Smooth muscle cell (in vitro differentiated cells): Measurements from ENCODE around the gene EFCAB6. TPM values are rescaled to one million over a fixed set of nuclear protein-coding genes. Genes with fewer than 3 reads are reported as not detected.

Source experiments
- DNase-seq: peaks from one replicate; lab custom pipeline; 2025; ENCODE audit not compliant: unreplicated experiment; lab: John Stamatoyannopoulos, UW
- H2AFZ ChIP-seq: fragments of 200-600 bp; sonication (generic); 2 replicates; pipeline ENCODE4 v1.6.0; 2016; ENCODE audit warnings: antibody characterized with exemption, low read depth, mild to moderate bottlenecking
- H3F3A ChIP-seq: fragments of 200-600 bp; sonication (generic); 2 replicates; pipeline ENCODE4 v1.6.0; 2017; ENCODE audit warnings: antibody characterized with exemption, low read depth
- H3K27ac ChIP-seq: fragments of 200-600 bp; sonication (generic); 2 replicates; pipeline ENCODE4 v1.5.1; 2016; ENCODE audit warnings: low read depth, mild to moderate bottlenecking
- H3K27me3 ChIP-seq: fragments of 200-600 bp; sonication (generic); 2 replicates; pipeline ENCODE4 v1.6.1; 2016; ENCODE audit warnings: low read depth, mild to moderate bottlenecking
- H3K36me3 ChIP-seq: fragments of 200-600 bp; sonication (generic); 2 replicates; pipeline ENCODE4 v1.5.1; 2016; ENCODE audit warnings: low read depth
- H3K4me1 ChIP-seq: fragments of 200-600 bp; sonication (generic); 2 replicates; pipeline ENCODE4 v1.5.1; 2016; ENCODE audit warnings: low read depth
- H3K4me2 ChIP-seq: fragments of 200-600 bp; sonication (generic); 2 replicates; pipeline ENCODE4 v1.6.0; 2016; ENCODE audit warnings: mild to moderate bottlenecking
- H3K4me3 ChIP-seq: fragments of 200-600 bp; sonication (generic); 2 replicates; pipeline ENCODE4 v1.5.1; 2016; ENCODE audit warnings: mild to moderate bottlenecking
- H3K79me2 ChIP-seq: fragments of 200-600 bp; sonication (generic); 2 replicates; pipeline ENCODE4 v1.6.0; 2016; ENCODE audit warnings: low read depth, mild to moderate bottlenecking
- H3K9ac ChIP-seq: fragments of 200-600 bp; sonication (generic); 2 replicates; pipeline ENCODE4 v1.6.0; 2016; ENCODE audit warnings: low read depth
- H3K9me3 ChIP-seq: fragments of 200-600 bp; sonication (generic); replicated peaks from 2 replicates; pipeline ENCODE4 v1.5.1; 2016; ENCODE audit warnings: low read depth
- H4K20me1 ChIP-seq: fragments of 200-600 bp; sonication (generic); 2 replicates; pipeline ENCODE4 v1.6.0; 2016; ENCODE audit warnings: low read depth
- WGBS: methylation state at CpG from one replicate; pipeline ENCODE4 v1.1.7; 2016; ENCODE audit warnings: low lambda C conversion rate; 5-methylcytosine and 5-hydroxymethylcytosine counted together
- polyA plus RNA-seq: library from polyadenylated mRNA; unstranded; fragments of >200 nt; fragmentation: Nextera tagmentation; extraction: Ambion mirVana; gene quantifications from 2 replicates; pipeline ENCODE4 v1.2.1, GENCODE V29; 2016
- total RNA-seq: library from RNA; depleted of rRNA; stranded (reverse); fragments of >200 nt; gene quantifications from 2 replicates; pipeline ENCODE4 v1.2.3, GENCODE V29; 2014
- TF ChIP-seq, protein P1 (sequence below): fragments of 200-600 bp; sonication (generic); IDR thresholded peaks from 2 replicates; pipeline ENCODE4 v1.5.1; 2017; ENCODE audit warnings: borderline replicate concordance, mild to moderate bottlenecking, antibody characterized with exemption; ENCODE audit not compliant: insufficient read depth, poor library complexity, severe bottlenecking

The EFCAB6 gene
- total and polyA plus RNA-seq, 2 experiments from 2014 or later: 0.80 to 2.9 TPM

DNA sequence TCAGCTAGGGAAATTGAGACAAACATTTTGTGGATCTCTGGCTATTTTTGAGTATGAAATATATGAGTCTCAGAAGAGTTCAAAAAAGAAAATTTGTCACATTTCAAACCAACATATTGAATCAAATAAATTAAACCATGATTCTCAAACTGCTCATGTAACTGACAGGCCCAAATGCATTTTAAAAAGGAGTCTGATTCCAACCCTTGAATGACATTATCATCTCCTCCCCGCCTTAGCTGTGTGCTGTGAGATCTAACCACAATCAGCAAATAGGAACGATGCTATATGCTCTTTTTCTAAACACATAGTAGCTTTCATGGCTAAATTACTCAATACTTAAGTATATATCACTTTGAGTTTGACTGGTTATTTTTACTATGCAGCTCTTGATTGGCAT, 57.1 kb downstream of the EFCAB6 start:
- Histone ChIP-seq H3K9ac (no peak overlapping the region), H3K36me3 (no peaks in the 10 kb centered on the region), H4K20me1 (no peaks in the 10 kb centered on the region), H3K79me2 (no peaks in the 10 kb centered on the region), H3K4me2 (no peak overlapping the region), H3K9me3 (no peaks in the 10 kb centered on the region), H3F3A (no peaks in the 10 kb centered on the region), H2AFZ (no peak overlapping the region), H3K27me3 (peaks cover 20% of the 10 kb centered on the region), H3K4me3 (no peak overlapping the region), H3K27ac (no peak overlapping the region), H3K4me1 (no peaks in the 10 kb centered on the region)
- DNase-seq: no peak
- TF ChIP-seq, protein P1, sequence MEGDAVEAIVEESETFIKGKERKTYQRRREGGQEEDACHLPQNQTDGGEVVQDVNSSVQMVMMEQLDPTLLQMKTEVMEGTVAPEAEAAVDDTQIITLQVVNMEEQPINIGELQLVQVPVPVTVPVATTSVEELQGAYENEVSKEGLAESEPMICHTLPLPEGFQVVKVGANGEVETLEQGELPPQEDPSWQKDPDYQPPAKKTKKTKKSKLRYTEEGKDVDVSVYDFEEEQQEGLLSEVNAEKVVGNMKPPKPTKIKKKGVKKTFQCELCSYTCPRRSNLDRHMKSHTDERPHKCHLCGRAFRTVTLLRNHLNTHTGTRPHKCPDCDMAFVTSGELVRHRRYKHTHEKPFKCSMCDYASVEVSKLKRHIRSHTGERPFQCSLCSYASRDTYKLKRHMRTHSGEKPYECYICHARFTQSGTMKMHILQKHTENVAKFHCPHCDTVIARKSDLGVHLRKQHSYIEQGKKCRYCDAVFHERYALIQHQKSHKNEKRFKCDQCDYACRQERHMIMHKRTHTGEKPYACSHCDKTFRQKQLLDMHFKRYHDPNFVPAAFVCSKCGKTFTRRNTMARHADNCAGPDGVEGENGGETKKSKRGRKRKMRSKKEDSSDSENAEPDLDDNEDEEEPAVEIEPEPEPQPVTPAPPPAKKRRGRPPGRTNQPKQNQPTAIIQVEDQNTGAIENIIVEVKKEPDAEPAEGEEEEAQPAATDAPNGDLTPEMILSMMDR: no peak
- WGBS: 80% methylated on average over 2 of the region's 2 CpGs

DNA sequence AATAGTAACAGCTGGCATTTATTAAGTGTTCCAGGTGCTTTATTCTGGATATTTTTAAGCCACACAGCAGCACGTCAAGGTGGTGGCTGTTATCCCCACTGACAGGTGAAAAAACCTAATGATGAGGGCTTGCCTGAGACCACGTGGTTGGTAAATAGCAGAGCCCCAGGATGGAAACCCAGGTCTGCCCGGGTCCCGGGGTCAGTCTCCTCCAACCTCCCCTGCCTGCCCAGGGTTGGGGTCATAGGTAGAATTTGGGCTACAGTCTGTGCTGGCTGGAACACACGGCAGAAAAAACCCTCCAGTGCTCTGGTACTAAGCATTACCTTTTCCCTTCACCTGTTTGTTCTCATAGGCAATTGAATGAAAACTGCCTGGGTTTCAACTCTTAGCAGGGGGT, 57.9 kb downstream of the EFCAB6 start:
- Histone ChIP-seq H3K79me2 (no peaks in the 10 kb centered on the region), H4K20me1 (no peaks in the 10 kb centered on the region), H3F3A (no peaks in the 10 kb centered on the region), H3K4me2 (no peak overlapping the region), H3K27ac (no peak overlapping the region), H3K4me3 (no peak overlapping the region), H3K9ac (no peak overlapping the region), H2AFZ (no peak overlapping the region), H3K36me3 (no peaks in the 10 kb centered on the region), H3K9me3 (no peaks in the 10 kb centered on the region), H3K4me1 (no peaks in the 10 kb centered on the region), H3K27me3 (peaks cover 18% of the 10 kb centered on the region)
- no peak for DNase-seq
- TF ChIP-seq, protein P1: no peak
- 87% methylated on average over 5 of the region's 5 CpGs for WGBS

DNA sequence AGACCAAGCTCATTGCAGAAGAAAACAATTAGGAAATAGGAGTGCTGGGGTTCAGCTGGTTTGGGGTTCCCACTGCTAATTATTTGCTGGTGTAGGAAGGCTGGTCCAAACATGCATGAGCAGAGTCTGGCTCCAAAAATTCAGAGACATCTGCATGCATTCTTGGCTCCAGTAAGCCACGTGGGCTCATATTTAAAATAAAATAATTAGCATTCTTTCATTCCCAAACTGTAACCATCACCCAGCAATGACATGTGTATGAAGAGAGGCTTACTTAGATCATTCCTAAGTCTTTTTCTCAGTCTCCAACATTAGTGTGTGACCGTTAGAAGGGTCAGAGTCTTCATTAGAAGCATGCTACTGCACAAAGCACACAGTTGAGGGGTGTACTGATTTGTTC, 58.4 kb downstream of the EFCAB6 start:
- DNase-seq: no peak
- H4K20me1 ChIP-seq: no peaks in the 10 kb centered on the region
- TF ChIP-seq, protein P1: no peak
- no peak overlapping the region for H2AFZ ChIP-seq
- H3K9me3 ChIP-seq: no peaks in the 10 kb centered on the region
- no peak overlapping the region for H3K4me2 ChIP-seq
- no peaks in the 10 kb centered on the region for H3F3A ChIP-seq
- H3K4me1 ChIP-seq: no peaks in the 10 kb centered on the region
- WGBS: 79% methylated on average over 2 of the region's 2 CpGs
- no peak overlapping the region for H3K9ac ChIP-seq
- H3K36me3 ChIP-seq: no peaks in the 10 kb centered on the region
- no peak overlapping the region for H3K4me3 ChIP-seq
- H3K27me3 ChIP-seq: peaks cover 13% of the 10 kb centered on the region
- H3K79me2 ChIP-seq: no peaks in the 10 kb centered on the region
- no peak overlapping the region for H3K27ac ChIP-seq

DNA sequence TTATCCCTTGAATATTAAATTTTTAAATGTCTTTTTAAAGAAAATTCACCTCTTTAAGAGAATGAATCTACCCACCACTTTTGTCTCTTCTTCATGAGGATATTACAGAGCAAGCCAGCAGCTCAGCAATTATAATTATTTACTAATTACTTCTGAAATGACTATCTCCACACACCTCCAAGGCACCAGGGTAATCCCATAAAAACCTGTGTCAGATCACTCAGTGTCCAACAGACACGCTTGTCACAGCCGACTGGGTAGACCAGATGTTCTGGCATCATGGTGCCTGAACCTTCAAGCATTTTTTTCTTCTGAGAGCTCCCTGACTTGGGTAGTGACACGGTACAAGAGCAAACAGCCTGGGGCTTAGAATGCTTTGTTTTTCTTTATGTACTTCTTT, 61.4 kb downstream of the EFCAB6 start:
- Histone ChIP-seq H2AFZ (no peak overlapping the region), H3K9me3 (no peaks in the 10 kb centered on the region), H3K36me3 (no peaks in the 10 kb centered on the region), H4K20me1 (no peaks in the 10 kb centered on the region), H3F3A (no peaks in the 10 kb centered on the region), H3K27ac (no peak overlapping the region), H3K27me3 (peaks cover 10% of the 10 kb centered on the region), H3K4me1 (no peaks in the 10 kb centered on the region), H3K4me2 (no peak overlapping the region), H3K9ac (no peak overlapping the region), H3K79me2 (no peaks in the 10 kb centered on the region), H3K4me3 (no peak overlapping the region)
- 80% methylated on average over 3 of the region's 3 CpGs for WGBS
- TF ChIP-seq, protein P1: no peak
- DNase-seq: no peak
